DOHH2 (cell line): Measurements from ENCODE around the gene NIPAL3.

ENCODE experiments used
- H3F3A ChIP-seq: fragments of 200-600 bp; sonication (generic), shearing (Covaris generic); 2 replicates; pipeline ENCODE4 v1.6.0; 2016; ENCODE audit warnings: antibody characterized with exemption, mild to moderate bottlenecking; ENCODE audit not compliant: control insufficient read depth, insufficient read depth
- H3K27ac ChIP-seq: fragments of 200-600 bp; sonication (generic); 2 replicates; pipeline ENCODE4 v1.5.1; 2014; ENCODE audit warnings: low read depth, mild to moderate bottlenecking, low read length, moderate library complexity
- H3K27me3 ChIP-seq: fragments of 200-600 bp; sonication (generic); 2 replicates; pipeline ENCODE4 v1.6.1; 2014; ENCODE audit warnings: mild to moderate bottlenecking, low read length, mixed read lengths; ENCODE audit not compliant: control insufficient read depth
- H3K36me3 ChIP-seq: fragments of 200-600 bp; sonication (generic); 2 replicates; pipeline ENCODE4 v1.6.1; 2014; ENCODE audit warnings: mild to moderate bottlenecking, low read length, moderate library complexity, mixed read lengths; ENCODE audit not compliant: control insufficient read depth
- H3K4me1 ChIP-seq: fragments of 200-600 bp; sonication (generic); 2 replicates; pipeline ENCODE4 v1.6.1; 2014; ENCODE audit warnings: mild to moderate bottlenecking, low read length, mixed read lengths; ENCODE audit not compliant: control insufficient read depth
- H3K4me2 ChIP-seq: fragments of 200-600 bp; sonication (generic); 2 replicates; pipeline ENCODE4 v1.6.0; 2014; ENCODE audit warnings: mild to moderate bottlenecking, low read length, moderate library complexity
- H3K4me3 ChIP-seq: fragments of 200-600 bp; sonication (generic); 2 replicates; pipeline ENCODE4 v1.5.1; 2014; ENCODE audit warnings: mild to moderate bottlenecking, low read length, mixed read lengths
- H3K79me2 ChIP-seq: fragments of 200-600 bp; sonication (generic); 2 replicates; pipeline ENCODE4 v1.6.1; 2014; ENCODE audit warnings: mild to moderate bottlenecking, low read length, mixed read lengths; ENCODE audit not compliant: control insufficient read depth
- H3K9me2 ChIP-seq: fragments of 200-600 bp; sonication (generic); replicated peaks from 2 replicates; pipeline ENCODE4 v1.6.1; 2014; ENCODE audit warnings: mild to moderate bottlenecking, low read length, mixed read lengths; ENCODE audit not compliant: control insufficient read depth
- H3K9me3 ChIP-seq: fragments of 200-600 bp; sonication (generic); 2 replicates; pipeline ENCODE4 v1.6.1; 2014; ENCODE audit warnings: antibody characterized with exemption, low read length, mixed read lengths; ENCODE audit not compliant: control insufficient read depth, insufficient read depth
- H4K20me1 ChIP-seq: fragments of 200-600 bp; sonication (generic); 2 replicates; pipeline ENCODE4 v1.6.0; 2014; ENCODE audit warnings: low read depth, mild to moderate bottlenecking, antibody characterized with exemption, low read length, moderate library complexity; ENCODE audit not compliant: control insufficient read depth, insufficient read depth
- EZH2phosphoT487 ChIP-seq: fragments of 200-600 bp; sonication (generic); IDR thresholded peaks from 2 replicates; pipeline ENCODE4 v1.6.1; 2017; ENCODE audit warnings: borderline replicate concordance, mild to moderate bottlenecking, antibody characterized with exemption, low read length, moderate library complexity, mixed read lengths
- TF ChIP-seq, protein P1 (sequence below): fragments of 200-600 bp; sonication (generic); IDR thresholded peaks from one replicate; pipeline ENCODE4 v1.5.1; 2014; ENCODE audit warnings: antibody characterized with exemption, mild to moderate bottlenecking, low read depth, low read length; ENCODE audit not compliant: poor library complexity, severe bottlenecking

NIPAL3 gene

DNA sequence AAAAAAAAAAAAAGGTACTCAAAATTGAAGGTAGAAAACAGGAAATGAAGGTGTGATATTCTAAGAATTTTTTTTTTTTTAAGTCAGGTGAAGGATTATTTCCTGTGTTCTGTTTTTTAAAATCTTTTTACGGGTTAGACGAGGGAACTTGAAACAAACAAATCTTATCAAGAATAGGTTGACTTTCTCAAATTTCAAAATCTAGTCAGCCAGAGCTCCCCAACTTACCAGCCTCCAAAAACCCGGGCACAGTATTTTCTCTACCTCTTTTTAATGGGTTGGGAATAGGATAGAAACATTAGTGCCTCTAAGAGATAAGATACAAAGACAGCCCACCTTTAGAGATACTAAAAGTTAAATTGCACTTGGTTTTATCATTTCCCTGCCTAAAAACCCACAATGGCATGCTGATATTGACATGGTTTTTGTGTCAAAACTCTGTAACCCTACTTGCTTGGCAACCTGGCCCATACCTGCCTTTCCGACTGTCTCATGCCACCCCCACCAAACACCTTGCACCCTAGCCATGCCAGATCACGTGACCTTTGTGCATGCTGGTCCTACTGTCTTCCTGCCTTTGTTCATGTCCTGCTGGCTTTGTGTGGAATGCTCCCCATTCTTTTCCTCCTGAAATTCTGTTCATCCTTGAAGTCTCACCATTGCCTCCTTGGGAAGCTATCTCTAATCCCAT lies 91.2 kb downstream of the NIPAL3 start:
- TF ChIP-seq EZH2phosphoT487 = no peak
- TF ChIP-seq, protein P1, sequence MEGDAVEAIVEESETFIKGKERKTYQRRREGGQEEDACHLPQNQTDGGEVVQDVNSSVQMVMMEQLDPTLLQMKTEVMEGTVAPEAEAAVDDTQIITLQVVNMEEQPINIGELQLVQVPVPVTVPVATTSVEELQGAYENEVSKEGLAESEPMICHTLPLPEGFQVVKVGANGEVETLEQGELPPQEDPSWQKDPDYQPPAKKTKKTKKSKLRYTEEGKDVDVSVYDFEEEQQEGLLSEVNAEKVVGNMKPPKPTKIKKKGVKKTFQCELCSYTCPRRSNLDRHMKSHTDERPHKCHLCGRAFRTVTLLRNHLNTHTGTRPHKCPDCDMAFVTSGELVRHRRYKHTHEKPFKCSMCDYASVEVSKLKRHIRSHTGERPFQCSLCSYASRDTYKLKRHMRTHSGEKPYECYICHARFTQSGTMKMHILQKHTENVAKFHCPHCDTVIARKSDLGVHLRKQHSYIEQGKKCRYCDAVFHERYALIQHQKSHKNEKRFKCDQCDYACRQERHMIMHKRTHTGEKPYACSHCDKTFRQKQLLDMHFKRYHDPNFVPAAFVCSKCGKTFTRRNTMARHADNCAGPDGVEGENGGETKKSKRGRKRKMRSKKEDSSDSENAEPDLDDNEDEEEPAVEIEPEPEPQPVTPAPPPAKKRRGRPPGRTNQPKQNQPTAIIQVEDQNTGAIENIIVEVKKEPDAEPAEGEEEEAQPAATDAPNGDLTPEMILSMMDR = no peak

DNA sequence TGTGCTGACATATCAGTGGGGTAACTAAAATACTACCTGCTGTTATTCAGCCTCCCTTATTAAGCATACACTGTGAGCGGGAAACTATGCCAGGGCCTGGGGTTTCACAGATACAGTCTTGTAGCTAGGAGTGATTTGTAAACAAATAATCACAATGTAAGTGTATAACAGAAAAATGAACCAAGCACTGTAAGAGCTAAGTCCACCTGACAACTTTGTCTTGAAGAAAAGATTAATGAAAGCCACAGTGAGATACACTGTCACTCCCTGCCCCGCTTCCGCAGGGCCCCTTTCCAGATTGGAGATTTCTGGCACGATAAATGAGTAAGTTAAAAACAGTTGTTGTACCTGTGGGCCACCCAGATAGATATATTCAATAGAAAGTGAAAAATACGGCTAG lies 91.8 kb downstream of the NIPAL3 start:
- no peak overlapping the region for H3K27ac ChIP-seq
- peaks cover 34% of the 10 kb centered on the region for H3K79me2 ChIP-seq
- H3K36me3 ChIP-seq = peaks cover 3% of the 10 kb centered on the region; the same call in 1 of the 2 replicates
- peaks cover 34% of the 10 kb centered on the region for H3K4me1 ChIP-seq
- no peaks in the 10 kb centered on the region for H3K27me3 ChIP-seq
- no peaks in the 10 kb centered on the region for H3K9me3 ChIP-seq
- no peaks in the 10 kb centered on the region; the same call in 1 of the 2 replicates for H4K20me1 ChIP-seq
- peaks cover 7% of the 10 kb centered on the region; the same call in 1 of the 2 replicates for H3F3A ChIP-seq
- TF ChIP-seq EZH2phosphoT487 = no peak
- TF ChIP-seq, protein P1 = no peak
- H3K4me2 ChIP-seq = no peak overlapping the region
- H3K4me3 ChIP-seq = no peak overlapping the region
- no peaks in the 10 kb centered on the region for H3K9me2 ChIP-seq

More for the DNA sequence above, 91.2 kb downstream of the NIPAL3 start:
- peaks cover 3% of the 10 kb centered on the region; the same call in 1 of the 2 replicates for H3K36me3 ChIP-seq
- no peaks in the 10 kb centered on the region for H3K9me2 ChIP-seq
- H3K4me3 ChIP-seq = peak overlapping the region; percentile 21
- H3K79me2 ChIP-seq = peaks cover 34% of the 10 kb centered on the region
- H3K4me1 ChIP-seq = peaks cover 36% of the 10 kb centered on the region
- H3K27me3 ChIP-seq = no peaks in the 10 kb centered on the region
- no peaks in the 10 kb centered on the region for H3K9me3 ChIP-seq
- no peak overlapping the region for H3K27ac ChIP-seq
- peaks cover 5% of the 10 kb centered on the region; the same call in 1 of the 2 replicates for H3F3A ChIP-seq
- no peaks in the 10 kb centered on the region; the same call in 1 of the 2 replicates for H4K20me1 ChIP-seq
- H3K4me2 ChIP-seq = peak overlapping the region; percentile 51

DNA sequence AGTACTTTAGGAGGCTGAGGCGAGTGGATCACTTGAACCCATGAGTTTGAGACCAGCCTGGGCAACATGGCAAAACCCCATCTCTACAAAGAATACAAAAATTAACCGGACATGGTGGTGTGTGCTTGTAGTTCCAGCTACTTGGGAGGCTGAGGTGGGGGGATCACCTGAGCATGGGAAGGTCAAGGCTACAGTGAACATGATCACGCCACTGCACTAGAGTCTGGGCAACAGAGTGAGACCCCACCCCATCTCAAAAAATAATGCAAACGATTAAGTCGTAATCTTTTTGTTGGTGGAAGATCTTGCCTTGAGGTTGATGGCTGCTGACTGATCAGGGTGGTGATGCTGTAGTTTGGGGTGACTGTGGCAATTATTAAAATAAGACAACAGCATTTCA lies 93.3 kb downstream of the NIPAL3 start:
- no peaks in the 10 kb centered on the region for H3K27me3 ChIP-seq
- no peak overlapping the region for H3K27ac ChIP-seq
- H3K4me3 ChIP-seq = no peak overlapping the region
- no peak for TF ChIP-seq EZH2phosphoT487
- TF ChIP-seq, protein P1 = no peak
- no peaks in the 10 kb centered on the region; the same call in 1 of the 2 replicates for H4K20me1 ChIP-seq
- H3K9me3 ChIP-seq = no peaks in the 10 kb centered on the region
- peaks cover 26% of the 10 kb centered on the region for H3K79me2 ChIP-seq
- H3K4me1 ChIP-seq = peaks cover 27% of the 10 kb centered on the region
- H3F3A ChIP-seq = peaks cover 4% of the 10 kb centered on the region; the same call in 1 of the 2 replicates
- peaks cover 3% of the 10 kb centered on the region; the same call in 1 of the 2 replicates for H3K36me3 ChIP-seq
- no peak overlapping the region for H3K4me2 ChIP-seq
- H3K9me2 ChIP-seq = no peaks in the 10 kb centered on the region
